ENCODE results near the gene VWA1.

DNA sequence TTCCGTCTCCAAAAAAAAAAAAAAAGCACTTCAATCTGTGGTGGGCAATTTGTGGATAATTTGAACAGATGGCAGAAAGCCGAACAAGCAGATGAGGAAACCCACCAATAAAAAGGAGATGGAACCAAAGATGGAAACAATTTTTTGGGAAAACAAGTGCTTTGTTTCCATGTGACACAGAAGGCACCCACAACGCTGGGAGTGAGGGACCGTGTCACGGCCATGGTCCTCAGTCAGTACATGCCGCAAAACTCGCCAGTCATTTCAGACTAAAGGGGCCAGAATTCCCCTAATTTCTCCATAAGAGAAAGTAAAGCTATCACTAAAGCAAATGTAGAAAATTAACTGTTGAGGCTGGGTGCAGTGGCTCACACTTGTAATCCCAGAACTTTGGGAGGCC, 41.4 kb upstream of the VWA1 start:
- TF ChIP-seq POLR2A (IDR thresholded peaks at IDR 0.05), result no peak
- TF ChIP-seq, protein P1, sequence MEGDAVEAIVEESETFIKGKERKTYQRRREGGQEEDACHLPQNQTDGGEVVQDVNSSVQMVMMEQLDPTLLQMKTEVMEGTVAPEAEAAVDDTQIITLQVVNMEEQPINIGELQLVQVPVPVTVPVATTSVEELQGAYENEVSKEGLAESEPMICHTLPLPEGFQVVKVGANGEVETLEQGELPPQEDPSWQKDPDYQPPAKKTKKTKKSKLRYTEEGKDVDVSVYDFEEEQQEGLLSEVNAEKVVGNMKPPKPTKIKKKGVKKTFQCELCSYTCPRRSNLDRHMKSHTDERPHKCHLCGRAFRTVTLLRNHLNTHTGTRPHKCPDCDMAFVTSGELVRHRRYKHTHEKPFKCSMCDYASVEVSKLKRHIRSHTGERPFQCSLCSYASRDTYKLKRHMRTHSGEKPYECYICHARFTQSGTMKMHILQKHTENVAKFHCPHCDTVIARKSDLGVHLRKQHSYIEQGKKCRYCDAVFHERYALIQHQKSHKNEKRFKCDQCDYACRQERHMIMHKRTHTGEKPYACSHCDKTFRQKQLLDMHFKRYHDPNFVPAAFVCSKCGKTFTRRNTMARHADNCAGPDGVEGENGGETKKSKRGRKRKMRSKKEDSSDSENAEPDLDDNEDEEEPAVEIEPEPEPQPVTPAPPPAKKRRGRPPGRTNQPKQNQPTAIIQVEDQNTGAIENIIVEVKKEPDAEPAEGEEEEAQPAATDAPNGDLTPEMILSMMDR (IDR thresholded peaks at IDR 0.05), result no peak
